GM23248 (cell line): Measurements from ENCODE around the gene SEMA5B. TPM values are rescaled to one million over a fixed set of nuclear protein-coding genes. Genes with fewer than 3 reads are reported as not detected.

ENCODE experiments used
- DNase-seq: peaks from one replicate; pipeline ENCODE4 v3.0.0-alpha.2; 2015
- H2AFZ ChIP-seq: fragments of 200-600 bp; sonication (generic); 2 replicates; pipeline ENCODE4 v1.6.1; 2016; ENCODE audit warnings: antibody characterized with exemption
- H3F3A ChIP-seq: fragments of 200-600 bp; sonication (generic); 2 replicates; pipeline ENCODE4 v1.6.1; 2016; ENCODE audit warnings: mild to moderate bottlenecking, antibody characterized with exemption, mixed run types; ENCODE audit not compliant: insufficient read depth
- H3K27ac ChIP-seq: fragments of 200-600 bp; sonication (generic); 2 replicates; pipeline ENCODE4 v1.5.1; 2016; ENCODE audit warnings: mild to moderate bottlenecking
- H3K27me3 ChIP-seq: fragments of 200-600 bp; sonication (generic); replicated peaks from 2 replicates; pipeline ENCODE4 v1.6.1; 2016; ENCODE audit warnings: mild to moderate bottlenecking; ENCODE audit not compliant: insufficient read depth
- H3K36me3 ChIP-seq: fragments of 200-600 bp; sonication (generic); 2 replicates; pipeline ENCODE4 v1.6.1; 2016; ENCODE audit warnings: low read depth, mild to moderate bottlenecking
- H3K4me1 ChIP-seq: fragments of 200-600 bp; sonication (generic); 2 replicates; pipeline ENCODE4 v1.6.1; 2016; ENCODE audit warnings: mild to moderate bottlenecking; ENCODE audit not compliant: insufficient read depth
- H3K4me2 ChIP-seq: fragments of 200-600 bp; sonication (generic); one replicate; pipeline ENCODE4 v1.6.1; 2016; ENCODE audit warnings: mild to moderate bottlenecking; ENCODE audit not compliant: unreplicated experiment
- H3K4me3 ChIP-seq: fragments of 200-600 bp; sonication (generic); 2 replicates; pipeline ENCODE4 v1.5.1; 2016; ENCODE audit warnings: mild to moderate bottlenecking
- H3K79me2 ChIP-seq: fragments of 200-600 bp; sonication (generic); 2 replicates; pipeline ENCODE4 v1.6.1; 2016; ENCODE audit warnings: mild to moderate bottlenecking; ENCODE audit not compliant: insufficient read depth
- H3K9ac ChIP-seq: fragments of 200-600 bp; sonication (generic); 2 replicates; pipeline ENCODE4 v1.6.1; 2016; ENCODE audit warnings: mild to moderate bottlenecking
- H3K9me2 ChIP-seq: fragments of 200-600 bp; sonication (generic); 2 replicates; pipeline ENCODE4 v1.6.1; 2016; ENCODE audit warnings: mixed run types, mild to moderate bottlenecking, moderate library complexity; ENCODE audit not compliant: insufficient read depth
- H3K9me3 ChIP-seq: fragments of 200-600 bp; sonication (generic); one replicate; pipeline ENCODE4 v1.6.1; 2017; ENCODE audit warnings: low read depth
- H4K20me1 ChIP-seq: fragments of 200-600 bp; sonication (generic); 2 replicates; pipeline ENCODE4 v1.6.0; 2016; ENCODE audit not compliant: insufficient read depth
- EZH2 ChIP-seq: fragments of 200-600 bp; sonication (generic); IDR thresholded peaks from 2 replicates; pipeline ENCODE4 v1.6.1; 2018; ENCODE audit warnings: antibody characterized with exemption, mild to moderate bottlenecking; ENCODE audit not compliant: insufficient read depth, poor library complexity, severe bottlenecking
- EZH2phosphoT487 ChIP-seq: fragments of 200-600 bp; sonication (generic); IDR thresholded peaks from 2 replicates; pipeline ENCODE4 v1.6.1; 2018; ENCODE audit warnings: antibody characterized with exemption, moderate library complexity, mild to moderate bottlenecking, low read depth; ENCODE audit not compliant: insufficient read depth
- WGBS, 2 experiments: methylation state at CpG; one replicate each; pipeline ENCODE4 v1.1.6; 2015 to 2017; ENCODE audit warnings: low lambda C conversion rate in 2 of 2, low coverage in 1 of 2; ENCODE audit errors: missing lambda C conversion rate in 2 of 2; 5-methylcytosine and 5-hydroxymethylcytosine counted together
- in situ Hi-C: fragments of 300-500 bp; cut with MboI; formaldehyde crosslinking; loops from 2 replicates; pipeline ENCODE4 v1.15.0; 2020
- polyA plus RNA-seq: library from polyadenylated mRNA; unstranded; fragments of >200 nt; fragmentation: Nextera tagmentation; extraction: Ambion mirVana; gene quantifications from 2 replicates; pipeline ENCODE4 v1.2.1, GENCODE V29; 2016
- total RNA-seq: library from RNA; depleted of rRNA; stranded (reverse); fragments of >200 nt; shearing (Covaris generic); gene quantifications from 2 replicates; pipeline ENCODE4 v1.2.3, GENCODE V29; 2014

Gene SEMA5B
- total and polyA plus RNA-seq, 2 experiments from 2014 or later = not detected

DNA sequence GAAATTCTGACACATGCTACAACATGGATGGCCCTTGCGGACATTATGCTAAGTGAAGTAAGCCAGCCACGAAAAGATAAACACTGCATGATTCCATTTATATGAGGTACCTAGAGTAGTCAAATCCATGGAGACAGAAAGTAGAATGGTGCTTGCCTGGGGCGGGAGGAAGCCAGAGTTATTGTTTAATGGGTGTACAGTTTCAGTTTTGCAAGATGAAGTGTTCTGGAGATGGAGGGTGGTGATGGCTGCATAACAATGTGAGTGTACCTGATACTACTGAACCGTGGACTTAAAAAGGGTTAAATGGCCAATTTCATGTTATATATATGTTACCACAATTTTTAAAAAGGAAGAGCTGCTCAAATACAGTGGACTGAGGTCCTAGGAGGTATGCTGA lies 66.9 kb downstream of the SEMA5B start:
- no peak overlapping the region for H3K4me2 ChIP-seq
- H2AFZ ChIP-seq = no peak overlapping the region
- in situ Hi-C loops = no loop called here
- H3K36me3 ChIP-seq = no peaks in the 10 kb centered on the region
- no peaks in the 10 kb centered on the region for H3K79me2 ChIP-seq
- 64 to 69% methylated on average over 4 of the region's 4 CpGs for WGBS, 2 experiments
- no peak overlapping the region for H3K9ac ChIP-seq
- no peak overlapping the region for H3K4me3 ChIP-seq
- TF ChIP-seq EZH2 (no peak), EZH2phosphoT487 (no peak)
- H3K4me1 ChIP-seq = no peaks in the 10 kb centered on the region
- H3K27me3 ChIP-seq = peaks cover 79% of the 10 kb centered on the region
- H3F3A ChIP-seq = no peaks in the 10 kb centered on the region
- no peaks in the 10 kb centered on the region for H3K9me3 ChIP-seq
- no peak for DNase-seq
- no peaks in the 10 kb centered on the region for H3K9me2 ChIP-seq
- no peak overlapping the region for H3K27ac ChIP-seq
- H4K20me1 ChIP-seq = no peaks in the 10 kb centered on the region

DNA sequence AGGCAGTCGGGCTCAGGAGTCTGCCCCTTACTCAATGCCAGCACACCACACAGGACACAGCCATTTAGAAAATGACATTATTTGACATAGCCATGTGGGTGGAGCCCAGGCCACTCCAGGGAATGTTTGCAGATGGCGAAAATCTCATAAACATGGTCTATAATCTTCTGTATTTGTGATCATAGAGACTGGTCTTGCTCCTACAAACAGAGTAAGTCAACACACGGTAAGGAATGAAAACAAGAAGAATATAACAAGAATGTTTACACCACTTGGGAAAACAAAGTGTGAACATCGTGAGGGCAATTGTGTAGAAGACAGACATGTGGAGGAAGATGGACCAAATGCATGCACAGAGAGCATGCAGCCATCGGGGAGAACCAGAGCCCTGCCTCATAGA lies 68.2 kb downstream of the SEMA5B start:
- H3K4me2 ChIP-seq = no peak overlapping the region
- H3K36me3 ChIP-seq = no peaks in the 10 kb centered on the region
- no peak for DNase-seq
- no peaks in the 10 kb centered on the region for H3K79me2 ChIP-seq
- no peak overlapping the region for H2AFZ ChIP-seq
- in situ Hi-C loops = no loop called here
- no peaks in the 10 kb centered on the region for H4K20me1 ChIP-seq
- H3K27ac ChIP-seq = no peak overlapping the region
- peaks cover 79% of the 10 kb centered on the region for H3K27me3 ChIP-seq
- no peaks in the 10 kb centered on the region for H3K9me2 ChIP-seq
- no peaks in the 10 kb centered on the region for H3K9me3 ChIP-seq
- no peaks in the 10 kb centered on the region for H3F3A ChIP-seq
- H3K4me1 ChIP-seq = no peaks in the 10 kb centered on the region
- 54 to 58% methylated on average over 5 of the region's 5 CpGs for WGBS, 2 experiments
- TF ChIP-seq EZH2phosphoT487 = no peak
- H3K4me3 ChIP-seq = no peak overlapping the region
- no peak overlapping the region for H3K9ac ChIP-seq

DNA sequence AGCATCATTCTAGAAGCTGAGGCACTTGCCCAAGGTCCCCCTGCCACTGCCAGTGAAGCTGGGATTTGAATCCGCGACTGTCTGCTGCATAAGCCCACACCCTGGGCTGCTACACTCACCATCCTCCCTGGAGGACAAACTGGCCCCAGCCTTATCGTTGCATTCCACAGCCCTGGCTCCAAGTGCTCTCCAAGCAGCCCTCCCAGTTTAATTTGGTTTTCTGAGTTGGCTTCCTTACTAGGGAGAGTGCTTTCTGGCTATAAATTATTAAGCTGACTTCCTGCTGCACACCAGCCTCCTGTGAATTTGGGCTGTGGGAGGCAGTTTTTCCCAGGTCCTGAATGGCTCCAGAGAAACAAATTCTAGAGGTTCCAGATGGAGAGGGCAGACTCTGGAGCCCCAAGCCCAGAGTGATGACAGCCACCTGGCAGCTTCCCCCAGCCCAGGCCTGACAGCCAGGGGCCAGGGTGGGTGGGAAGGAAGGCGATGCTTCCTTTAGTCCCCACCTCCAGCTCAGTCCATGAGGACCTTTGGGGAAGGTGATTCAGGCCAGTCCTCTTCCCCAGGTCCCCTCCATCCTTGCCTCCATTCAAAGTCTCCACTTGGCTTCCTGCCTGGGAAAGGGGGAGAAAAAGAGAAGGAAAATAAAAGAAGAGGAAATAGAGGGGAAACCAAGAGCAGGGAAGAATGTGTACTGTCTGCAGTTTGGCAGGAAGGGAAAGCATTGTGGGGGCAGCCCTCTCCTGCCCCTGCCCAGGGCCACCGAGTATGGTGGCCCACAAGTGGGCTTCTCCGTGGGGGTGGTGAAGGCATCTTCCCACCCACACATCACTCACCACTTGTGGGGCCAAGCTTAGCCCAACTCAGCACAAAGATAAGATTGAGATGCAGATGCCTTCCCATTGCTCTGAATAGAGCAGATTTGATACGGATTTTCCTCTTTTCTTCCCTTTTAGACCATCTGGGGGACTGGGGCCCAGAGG lies 69.6 kb downstream of the SEMA5B start:
- Histone ChIP-seq H2AFZ (no peak overlapping the region), H3K9ac (no peak overlapping the region), H3K27me3 (peaks cover 66% of the 10 kb centered on the region), H3K4me1 (no peaks in the 10 kb centered on the region), H3K9me3 (no peaks in the 10 kb centered on the region), H3K36me3 (no peaks in the 10 kb centered on the region), H3K79me2 (no peaks in the 10 kb centered on the region), H3K9me2 (no peaks in the 10 kb centered on the region), H3K4me3 (no peak overlapping the region), H3F3A (no peaks in the 10 kb centered on the region), H3K4me2 (no peak overlapping the region), H4K20me1 (no peaks in the 10 kb centered on the region), H3K27ac (no peak overlapping the region)
- in situ Hi-C loops = no loop called here
- 6 to 8% methylated on average over 7 of the region's 7 CpGs for WGBS, 2 experiments
- DNase-seq = no peak
- TF ChIP-seq EZH2phosphoT487 (no peak), EZH2 (no peak)

DNA sequence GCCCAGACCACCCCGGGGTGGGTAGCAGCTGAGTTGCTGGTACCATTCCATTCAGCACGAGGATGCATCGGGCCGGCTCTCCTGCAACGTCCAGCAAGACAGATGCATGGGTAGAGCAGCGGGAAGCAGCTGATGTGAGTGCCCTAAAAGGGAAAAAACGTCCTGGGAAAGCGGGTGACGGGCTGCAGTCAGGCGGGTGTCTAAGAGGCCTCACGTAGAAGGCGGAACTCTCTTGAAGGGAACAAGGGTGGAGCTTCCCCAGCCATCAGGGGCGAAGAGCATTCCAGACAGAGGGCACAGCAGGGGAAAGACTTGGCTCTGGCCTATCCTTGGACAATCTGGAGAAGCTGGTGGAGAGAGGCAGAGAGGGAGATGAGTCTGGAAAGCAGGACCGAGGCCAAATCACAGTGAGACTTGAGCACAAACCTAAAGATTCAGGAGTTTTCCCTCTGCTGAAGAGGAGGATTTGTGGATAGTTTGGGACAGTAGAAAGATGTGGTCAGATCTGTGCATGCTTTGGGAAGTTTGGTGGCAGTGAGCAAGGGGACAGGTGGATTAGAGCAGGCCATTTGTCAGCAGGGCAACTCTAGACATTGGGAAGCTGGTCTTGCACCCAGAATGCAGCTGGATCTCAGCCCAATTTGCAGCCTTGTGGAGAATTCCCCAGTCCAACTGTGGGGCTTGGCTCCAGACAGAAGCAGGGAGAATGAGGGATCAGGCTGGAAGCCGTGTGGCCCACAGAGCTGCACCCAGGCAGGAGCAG lies 70.7 kb downstream of the SEMA5B start:
- no peaks in the 10 kb centered on the region for H3F3A ChIP-seq
- in situ Hi-C loops = no loop called here
- no peak overlapping the region for H3K4me3 ChIP-seq
- H3K4me1 ChIP-seq = no peaks in the 10 kb centered on the region
- no peak overlapping the region for H3K4me2 ChIP-seq
- no peaks in the 10 kb centered on the region for H3K36me3 ChIP-seq
- H3K79me2 ChIP-seq = no peaks in the 10 kb centered on the region
- peaks cover 55% of the 10 kb centered on the region for H3K27me3 ChIP-seq
- TF ChIP-seq EZH2phosphoT487 (no peak), EZH2 (no peak)
- no peak overlapping the region for H2AFZ ChIP-seq
- H3K9me3 ChIP-seq = no peaks in the 10 kb centered on the region
- no peaks in the 10 kb centered on the region for H4K20me1 ChIP-seq
- H3K9ac ChIP-seq = no peak overlapping the region
- DNase-seq = no peak
- no peak overlapping the region for H3K27ac ChIP-seq
- WGBS, 2 experiments = 55 to 60% methylated on average over 15 of the region's 15 CpGs
- H3K9me2 ChIP-seq = no peaks in the 10 kb centered on the region
